Neural cell (in vitro differentiated cells): ENCODE data around the gene MARF1.

Experiments
- EP300 ChIP-seq: fragments of 450-650 bp; conservative IDR thresholded peaks from 2 replicates; pipeline ENCODE4 v1.6.1; 2014; ENCODE audit warnings: antibody characterized with exemption, mild to moderate bottlenecking, moderate library complexity; ENCODE audit not compliant: poor library complexity, severe bottlenecking
- MXI1 ChIP-seq: fragments of 450-650 bp; conservative IDR thresholded peaks from 2 replicates; pipeline ENCODE4 v1.6.1; 2014; ENCODE audit warnings: antibody characterized with exemption, mild to moderate bottlenecking; ENCODE audit not compliant: poor library complexity, severe bottlenecking
- TF ChIP-seq, protein P1 (sequence below): fragments of 450-650 bp; IDR thresholded peaks from 2 replicates; pipeline ENCODE4 v1.5.1; 2014; ENCODE audit warnings: antibody characterized with exemption, mild to moderate bottlenecking, moderate library complexity; ENCODE audit not compliant: poor library complexity, severe bottlenecking

DNA sequence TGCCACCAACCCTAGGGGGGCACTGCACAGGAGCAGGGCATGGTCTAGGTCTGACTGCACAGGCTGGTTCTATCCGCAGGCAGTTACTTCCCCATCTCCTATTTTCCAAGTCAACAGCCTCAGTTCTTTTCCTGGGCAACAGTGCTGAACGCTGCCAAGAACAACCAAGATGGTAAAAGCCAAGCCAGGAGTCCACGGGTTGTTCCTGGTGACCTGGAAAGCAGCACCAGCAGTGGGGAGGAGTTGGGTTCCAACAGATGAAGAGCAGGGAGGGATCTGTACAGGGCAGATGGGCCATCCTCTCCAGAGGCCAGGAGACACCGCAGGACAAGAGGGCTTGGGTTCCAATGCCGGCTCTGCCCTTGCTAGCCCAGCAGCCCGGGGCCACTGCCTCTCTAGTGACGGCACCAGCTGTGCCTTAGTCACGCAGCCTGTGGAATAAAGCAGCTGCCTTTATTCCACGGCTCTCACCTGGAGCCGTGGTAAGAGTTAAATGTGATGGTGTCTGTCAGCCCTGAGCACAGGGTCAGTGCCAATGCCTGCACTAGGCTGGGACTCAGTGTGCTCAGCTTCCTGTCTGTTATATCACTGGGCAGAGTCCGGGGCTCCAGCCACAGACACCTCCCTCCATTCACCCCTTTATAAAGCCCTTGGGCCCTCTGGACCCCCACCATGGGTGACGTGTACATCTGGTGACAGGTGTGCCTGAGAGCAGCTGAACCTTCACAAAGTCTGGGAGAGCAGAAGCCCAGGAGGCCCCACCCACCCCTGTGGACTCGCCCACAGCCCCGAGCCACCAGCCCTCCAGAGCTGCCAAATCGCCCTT lies 44.9 kb downstream of the MARF1 start:
- TF ChIP-seq, protein P1, sequence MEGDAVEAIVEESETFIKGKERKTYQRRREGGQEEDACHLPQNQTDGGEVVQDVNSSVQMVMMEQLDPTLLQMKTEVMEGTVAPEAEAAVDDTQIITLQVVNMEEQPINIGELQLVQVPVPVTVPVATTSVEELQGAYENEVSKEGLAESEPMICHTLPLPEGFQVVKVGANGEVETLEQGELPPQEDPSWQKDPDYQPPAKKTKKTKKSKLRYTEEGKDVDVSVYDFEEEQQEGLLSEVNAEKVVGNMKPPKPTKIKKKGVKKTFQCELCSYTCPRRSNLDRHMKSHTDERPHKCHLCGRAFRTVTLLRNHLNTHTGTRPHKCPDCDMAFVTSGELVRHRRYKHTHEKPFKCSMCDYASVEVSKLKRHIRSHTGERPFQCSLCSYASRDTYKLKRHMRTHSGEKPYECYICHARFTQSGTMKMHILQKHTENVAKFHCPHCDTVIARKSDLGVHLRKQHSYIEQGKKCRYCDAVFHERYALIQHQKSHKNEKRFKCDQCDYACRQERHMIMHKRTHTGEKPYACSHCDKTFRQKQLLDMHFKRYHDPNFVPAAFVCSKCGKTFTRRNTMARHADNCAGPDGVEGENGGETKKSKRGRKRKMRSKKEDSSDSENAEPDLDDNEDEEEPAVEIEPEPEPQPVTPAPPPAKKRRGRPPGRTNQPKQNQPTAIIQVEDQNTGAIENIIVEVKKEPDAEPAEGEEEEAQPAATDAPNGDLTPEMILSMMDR: no peak
- TF ChIP-seq EP300 (no peak), MXI1 (no peak)
